ENCODE measurements around the gene DNPH1.

The DNPH1 gene

DNA sequence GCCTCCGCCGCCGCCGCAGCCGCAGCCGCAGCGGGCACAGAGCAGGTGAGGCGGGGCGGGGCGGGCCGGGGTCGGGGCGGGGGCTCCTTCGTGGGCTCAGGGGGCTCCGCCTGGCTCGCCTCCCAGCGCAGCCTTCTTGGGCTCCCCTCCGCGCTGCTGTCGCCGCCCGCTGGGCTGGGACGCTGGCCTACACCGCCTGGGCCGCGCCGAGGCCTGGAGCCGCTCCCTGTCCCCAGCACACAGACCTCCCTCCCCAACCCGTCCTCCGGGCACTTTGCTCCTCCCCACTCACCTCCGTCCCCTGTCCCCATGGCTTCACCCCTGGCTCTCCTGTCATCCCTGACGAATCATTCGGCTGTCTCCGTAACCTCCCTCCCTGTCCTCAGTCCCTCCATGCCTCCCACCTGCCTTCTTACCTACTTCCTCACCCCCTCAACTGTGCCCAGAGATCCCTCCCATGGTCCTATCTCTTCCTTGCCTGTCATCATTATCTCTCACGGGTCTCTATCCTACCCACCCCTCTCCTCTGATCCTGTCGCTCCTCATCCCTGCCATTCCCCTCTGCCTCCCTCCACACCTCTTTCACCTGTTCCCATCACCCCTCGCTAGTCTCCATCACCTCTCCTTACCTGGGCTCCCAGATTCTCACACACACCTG, 14.5 kb upstream of the DNPH1 start:
- TF ChIP-seq GATA2 (IDR thresholded peaks at IDR 0.05; ENCODE audit: low read depth, low read length) (no peak), GATA3 (IDR thresholded peaks at IDR 0.05; ENCODE audit: low read depth, low read length) (no peak)

DNA sequence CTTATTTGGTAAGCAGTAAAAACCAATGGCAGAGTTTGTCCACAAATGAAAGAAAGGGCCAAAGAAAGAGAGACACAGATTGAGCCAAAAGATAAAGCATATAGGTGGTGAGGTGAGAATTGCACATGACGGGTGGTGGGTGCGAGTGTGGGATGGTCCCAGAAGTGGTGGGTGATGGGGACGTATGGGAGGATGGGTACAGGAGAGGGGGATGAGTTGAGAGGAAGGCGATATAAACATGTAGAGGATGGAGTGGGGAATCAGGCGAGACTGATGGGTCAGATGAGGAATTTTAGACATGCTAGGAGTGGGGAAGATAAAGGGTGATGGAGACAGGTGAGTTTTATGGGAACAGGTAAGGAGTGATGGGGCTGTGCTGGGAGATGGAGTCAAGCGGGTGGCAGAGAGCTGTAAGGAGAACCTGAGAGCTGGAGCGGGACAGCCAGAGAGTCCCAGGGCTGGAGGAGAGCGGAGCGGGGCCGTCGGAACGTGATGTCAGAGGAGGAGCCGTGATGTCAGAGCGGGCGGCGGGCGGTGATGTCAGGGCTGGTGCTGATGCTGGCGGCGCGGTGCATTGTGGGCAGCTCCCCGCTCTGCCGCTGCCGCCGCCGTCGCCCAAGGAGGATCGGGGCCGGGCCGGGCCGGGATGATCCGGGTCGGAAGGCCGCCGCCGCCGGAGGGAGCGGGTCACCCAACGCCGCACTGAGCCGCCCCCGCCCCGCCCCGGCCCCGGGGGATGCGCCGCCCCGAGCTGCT, 13.8 kb upstream of the DNPH1 start, which contains the start of gene TTBK1:
Gene TTBK1 (plus strand): TSS at position 574 of the 756 bp plus-strand sequence. CDS start 3,180 bp downstream, outside the sequence.
- TF ChIP-seq GATA3 (IDR thresholded peaks at IDR 0.05; ENCODE audit: low read depth, low read length) (no peak), GATA2 (IDR thresholded peaks at IDR 0.05; ENCODE audit: low read depth, low read length) (no peak)

DNA sequence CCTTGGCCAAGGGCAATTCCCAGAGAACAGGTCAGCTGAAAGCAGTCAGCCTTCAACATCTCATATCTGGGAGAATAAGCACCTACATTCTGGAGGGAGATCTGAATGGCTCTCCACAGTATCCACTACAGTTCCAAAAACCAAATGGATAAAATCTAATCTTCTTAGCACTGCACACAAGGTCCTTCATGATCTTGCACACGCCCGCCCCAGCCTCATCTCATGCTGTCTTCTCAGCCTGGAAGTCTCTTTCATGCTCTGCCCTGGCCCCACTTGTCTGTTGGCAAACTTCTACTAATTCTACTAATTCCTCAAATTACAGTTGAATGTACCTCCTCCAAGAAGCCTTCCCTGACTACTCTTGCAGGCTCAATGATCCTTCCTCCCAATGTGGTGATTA, 12.2 kb upstream of the DNPH1 start:
- TF ChIP-seq GATA2 (IDR thresholded peaks at IDR 0.05; ENCODE audit: low read depth, low read length) (no peak), GATA3 (IDR thresholded peaks at IDR 0.05; ENCODE audit: low read depth, low read length) (no peak)

DNA sequence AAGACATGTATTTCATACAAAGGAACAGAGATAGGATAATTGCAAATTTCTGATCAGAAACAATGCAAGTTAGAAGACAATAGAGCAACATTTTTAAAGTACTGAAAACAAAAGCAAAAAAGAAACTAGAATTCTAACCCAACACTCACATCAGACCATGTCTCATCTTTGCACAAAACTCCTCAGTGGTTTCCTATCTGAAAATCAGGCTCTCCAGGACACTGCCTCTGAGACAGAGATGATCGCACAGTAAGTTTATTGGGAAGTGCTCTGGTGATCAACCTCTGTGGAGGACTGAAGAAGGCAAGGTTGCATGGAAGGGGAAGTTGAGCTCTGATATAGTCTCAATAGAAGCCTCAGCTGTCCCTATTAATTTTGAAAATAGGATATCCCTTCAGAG, 11.7 kb upstream of the DNPH1 start:
- TF ChIP-seq GATA3 (IDR thresholded peaks at IDR 0.05; ENCODE audit: low read depth, low read length), result no peak
- TF ChIP-seq GATA2 (IDR thresholded peaks at IDR 0.05; ENCODE audit: low read depth, low read length), result no peak

DNA sequence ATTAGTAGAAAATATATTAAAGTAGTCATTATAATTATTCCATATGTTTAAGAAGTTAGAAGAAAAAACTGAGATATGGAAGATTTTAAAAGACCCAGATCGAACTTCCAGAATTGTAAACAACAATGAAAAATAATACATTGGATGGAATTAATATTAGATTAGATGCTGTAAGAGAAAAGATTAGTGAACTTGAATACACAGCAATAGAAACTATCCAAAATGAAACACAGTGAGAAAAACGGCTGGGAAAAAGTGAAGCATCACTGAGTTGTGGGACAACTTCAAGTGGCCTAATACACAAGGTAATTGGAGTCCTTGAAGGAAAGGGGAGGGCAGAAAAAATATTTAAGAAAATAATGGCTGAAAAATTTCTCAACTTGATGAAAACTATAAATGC, 9.8 kb upstream of the DNPH1 start:
- no peak for TF ChIP-seq GATA3 (IDR thresholded peaks at IDR 0.05; ENCODE audit: low read depth, low read length)
- no peak for TF ChIP-seq GATA2 (IDR thresholded peaks at IDR 0.05; ENCODE audit: low read depth, low read length)

DNA sequence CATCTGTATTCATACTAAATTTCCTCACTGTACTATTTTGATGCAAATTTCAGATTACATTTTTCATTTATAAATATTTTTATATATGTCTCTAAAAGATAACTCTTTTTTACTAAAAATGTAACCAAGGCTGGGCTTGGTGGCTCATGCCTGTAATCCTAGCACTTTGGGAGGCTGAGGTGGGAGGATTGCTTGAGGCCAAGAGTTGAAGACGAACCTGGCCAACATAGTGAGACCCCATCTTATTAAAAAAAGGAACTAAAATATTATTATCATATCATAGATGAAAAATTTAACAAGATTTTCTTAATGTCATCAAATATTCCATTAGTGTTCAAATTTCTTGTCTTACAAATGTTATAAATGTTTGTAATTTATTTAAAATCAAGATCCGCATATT, 6.6 kb upstream of the DNPH1 start:
- TF ChIP-seq GATA3 (IDR thresholded peaks at IDR 0.05; ENCODE audit: low read depth, low read length) (no peak), GATA2 (IDR thresholded peaks at IDR 0.05; ENCODE audit: low read depth, low read length) (no peak)

DNA sequence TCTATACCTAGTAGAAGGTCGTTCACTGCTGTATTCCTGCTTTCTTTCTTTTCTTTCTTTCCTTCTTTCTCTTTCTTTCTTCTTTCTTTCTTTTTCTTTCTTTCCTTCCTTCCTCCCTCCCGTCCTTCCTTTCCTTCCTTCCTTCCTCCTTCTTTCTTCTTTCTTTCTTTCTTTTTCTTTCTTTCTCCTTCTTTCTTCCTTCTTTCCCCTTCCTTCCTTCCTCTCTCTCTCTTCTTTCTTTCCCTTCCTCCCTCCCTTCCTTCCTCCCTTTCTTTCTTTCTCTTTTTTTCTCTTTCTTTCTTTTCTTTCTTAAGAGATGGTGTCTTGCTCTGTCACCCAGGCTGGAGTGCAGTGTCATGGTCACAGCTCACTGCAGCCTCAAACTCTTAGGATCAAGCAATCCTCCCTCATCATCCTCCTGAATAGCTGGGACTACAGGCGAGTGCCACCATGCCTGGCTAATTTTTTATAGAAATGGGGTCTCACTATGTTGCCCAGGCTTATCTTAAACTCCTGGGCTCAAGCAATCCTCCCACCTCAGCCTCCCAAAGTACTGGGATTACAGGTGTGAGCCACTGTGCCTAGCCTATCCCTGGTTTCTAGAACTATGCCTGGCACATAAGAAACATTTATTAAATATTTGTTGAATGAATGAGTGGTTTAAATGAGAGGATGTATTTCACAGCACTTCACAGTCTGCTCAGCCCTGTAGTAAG, 2.6 kb upstream of the DNPH1 start:
- TF ChIP-seq GATA3 (IDR thresholded peaks at IDR 0.05; ENCODE audit: low read depth, low read length), result no peak
- TF ChIP-seq GATA2 (IDR thresholded peaks at IDR 0.05; ENCODE audit: low read depth, low read length), result no peak

DNA sequence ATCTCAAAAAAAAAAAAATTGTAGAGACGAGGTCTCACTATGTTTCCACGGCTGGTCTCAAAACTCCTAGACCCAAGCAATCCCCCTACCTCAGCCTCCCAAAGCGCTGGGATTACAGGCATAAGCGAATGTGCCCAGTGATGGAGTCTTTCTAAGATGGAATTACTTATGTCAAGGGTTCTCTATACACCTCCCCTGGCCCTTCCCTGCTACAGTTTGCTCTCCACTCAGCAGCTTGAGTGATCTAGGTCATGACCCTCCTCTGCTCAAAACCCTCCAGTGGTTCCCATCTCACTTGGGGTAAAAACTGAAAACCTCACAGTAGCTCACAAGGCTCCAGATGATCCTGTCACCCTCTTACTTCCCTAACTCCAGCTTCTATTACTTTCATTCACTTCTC, 1.8 kb upstream of the DNPH1 start:
- TF ChIP-seq GATA3 (IDR thresholded peaks at IDR 0.05; ENCODE audit: low read depth, low read length) (no peak), GATA2 (IDR thresholded peaks at IDR 0.05; ENCODE audit: low read depth, low read length) (no peak)

DNA sequence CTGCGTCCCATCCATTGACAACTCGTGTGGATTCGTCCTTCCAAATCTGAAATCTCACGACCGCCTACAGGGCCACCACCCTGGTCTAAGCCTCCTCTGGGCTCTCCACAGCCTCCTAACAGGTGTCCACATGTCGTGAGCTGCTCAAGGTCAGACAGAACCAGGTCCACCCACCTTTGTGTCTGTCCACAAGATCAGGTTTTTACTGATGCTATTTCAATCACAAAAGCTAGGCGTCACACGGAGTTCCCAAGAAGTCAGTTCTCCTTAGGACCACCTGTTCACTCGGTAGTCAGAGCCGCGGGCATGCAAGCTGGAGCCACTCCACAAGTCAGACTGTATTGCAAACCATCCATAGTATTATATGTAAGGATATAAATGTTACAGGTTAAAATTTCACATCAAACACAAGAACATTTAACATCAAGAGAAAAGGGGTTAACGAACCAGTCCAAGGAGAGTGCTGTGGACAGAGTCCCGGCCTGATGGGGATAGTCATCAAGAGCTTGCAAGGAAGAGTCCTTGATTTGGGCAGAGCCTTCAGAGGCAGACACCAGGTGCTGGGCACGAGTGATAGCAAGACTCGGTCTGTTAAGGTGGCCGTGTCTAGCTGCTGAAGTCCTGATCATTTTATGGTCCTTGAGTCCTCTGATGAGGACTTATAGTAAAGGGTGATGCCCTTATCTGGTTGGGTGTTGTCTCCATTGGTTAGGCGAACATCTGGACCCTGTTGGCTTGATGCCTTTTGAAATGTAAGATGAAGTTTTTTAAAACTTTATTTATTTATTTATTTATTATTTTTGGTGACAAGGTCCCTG, 731 bp upstream of the DNPH1 start:
- TF ChIP-seq GATA3 (IDR thresholded peaks at IDR 0.05; ENCODE audit: low read depth, low read length) (no peak), GATA2 (IDR thresholded peaks at IDR 0.05; ENCODE audit: low read depth, low read length) (no peak)

DNA sequence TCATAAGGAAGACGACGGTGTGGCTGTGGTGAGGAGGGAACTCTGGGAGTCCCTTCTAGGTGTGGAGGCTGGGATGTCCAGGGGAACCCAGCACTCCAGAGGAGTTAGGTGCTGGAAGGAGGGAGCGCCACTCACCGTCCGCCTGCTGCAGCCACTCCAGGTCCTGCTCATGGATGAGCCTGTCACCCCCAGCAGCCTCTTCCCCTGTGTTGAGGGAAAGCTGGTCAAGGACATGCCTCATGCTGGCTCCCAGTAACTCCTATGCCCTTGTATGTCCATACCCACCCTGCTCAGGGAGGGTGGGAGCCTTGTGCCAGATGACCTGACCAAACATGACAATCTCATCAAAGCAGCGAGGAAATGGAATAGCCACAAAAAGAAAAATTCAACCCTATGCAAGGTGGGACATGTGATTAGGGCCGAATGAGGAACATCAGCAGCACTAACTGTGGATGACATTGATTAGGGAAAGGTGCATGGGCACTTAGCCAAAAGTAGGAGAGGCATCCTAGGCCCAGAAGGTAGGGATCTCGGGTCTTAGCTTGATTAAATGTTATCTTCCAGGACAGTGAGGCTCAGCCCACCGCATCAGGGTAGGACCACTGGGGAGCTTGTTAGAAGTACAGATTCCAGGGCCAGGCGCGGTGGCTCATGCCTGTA, 3.0 kb downstream of the DNPH1 start:
- no peak for TF ChIP-seq GATA2 (IDR thresholded peaks at IDR 0.05; ENCODE audit: low read depth, low read length)
- no peak for TF ChIP-seq GATA3 (IDR thresholded peaks at IDR 0.05; ENCODE audit: low read depth, low read length)

DNA sequence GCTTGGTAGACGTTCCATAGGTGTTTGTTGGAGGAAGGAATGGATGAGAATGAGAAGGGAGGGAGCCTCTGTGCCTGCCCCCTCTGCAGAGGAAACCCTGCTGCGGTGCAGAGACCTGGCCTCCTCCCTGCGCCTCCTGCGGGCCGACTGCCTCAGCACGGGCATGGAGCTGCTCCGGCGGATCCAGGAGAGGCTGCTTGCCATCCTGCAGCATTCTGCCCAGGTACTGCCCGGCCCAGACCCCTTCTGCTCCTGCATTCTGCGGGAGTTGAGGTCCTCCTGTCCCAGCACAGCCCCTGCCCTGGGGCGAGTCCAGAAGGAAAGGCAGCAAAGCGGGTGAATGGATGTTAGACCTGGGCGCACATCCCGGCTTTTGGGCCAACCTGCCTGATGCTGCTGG, 6.1 kb downstream of the DNPH1 start:
- TF ChIP-seq GATA2 (IDR thresholded peaks at IDR 0.05; ENCODE audit: low read depth, low read length) (no peak), GATA3 (IDR thresholded peaks at IDR 0.05; ENCODE audit: low read depth, low read length) (no peak)

DNA sequence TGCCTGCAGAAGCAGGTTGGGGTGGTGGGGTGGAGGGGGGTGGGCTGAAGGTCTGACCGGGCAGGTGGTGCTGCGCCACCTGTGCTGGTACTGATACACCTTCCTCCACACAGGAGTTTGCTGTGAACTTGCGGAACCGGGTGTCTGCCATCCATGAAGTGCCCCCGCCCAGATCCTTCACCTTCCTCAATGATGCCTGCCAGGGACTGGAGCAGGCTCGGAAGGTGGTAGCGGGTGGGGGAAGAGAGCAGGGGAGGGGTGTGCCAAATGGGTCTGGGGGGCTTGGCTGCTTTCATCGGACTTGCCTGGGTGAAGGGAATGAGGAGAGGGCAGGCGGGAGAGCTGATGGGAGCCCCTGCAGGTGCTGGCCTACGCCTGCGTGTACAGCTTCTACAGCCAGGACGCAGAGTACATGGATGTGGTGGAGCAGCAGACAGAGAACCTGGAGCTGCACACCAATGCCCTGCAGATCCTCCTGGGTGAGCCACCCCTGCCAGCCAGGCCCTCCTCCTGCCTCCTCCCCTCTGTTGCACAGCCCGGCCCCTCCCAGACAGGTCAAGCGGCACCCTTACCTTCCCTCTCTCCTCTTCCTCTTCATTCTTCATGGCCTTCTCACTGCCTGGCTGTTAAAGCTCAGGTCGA, 6.7 kb downstream of the DNPH1 start:
- TF ChIP-seq GATA2 (IDR thresholded peaks at IDR 0.05; ENCODE audit: low read depth, low read length) (no peak), GATA3 (IDR thresholded peaks at IDR 0.05; ENCODE audit: low read depth, low read length) (no peak)
